Vagina (tissue), 2 donors: ENCODE measurements around the gene ZNF597.

Experiments
- POLR2A ChIP-seq, 2 donors: fragments of 450-650 bp; IDR thresholded peaks; one replicate each; pipeline ENCODE4 v1.6.1; 2017; ENCODE audit warnings: antibody characterized with exemption in 2 of 2, mild to moderate bottlenecking in 2 of 2, moderate library complexity in 2 of 2
- TF ChIP-seq, protein P1 (sequence below), 3 experiments: fragments of 450-650 bp in 2 of 3; fragments of 200-600 bp in 1 of 3; sonication (generic) in 1 of 3; IDR thresholded peaks; one replicate each; pipeline ENCODE4 v1.5.1; 2017 to 2019; ENCODE audit warnings: antibody characterized with exemption in 3 of 3, mild to moderate bottlenecking in 2 of 3, moderate library complexity in 2 of 3

GRCh38 chr16:3388325-3388724 is 55.0 kb downstream of the ZNF597 start:
- TF ChIP-seq POLR2A (IDR thresholded peaks at IDR 0.05), result no peak
- TF ChIP-seq, protein P1, sequence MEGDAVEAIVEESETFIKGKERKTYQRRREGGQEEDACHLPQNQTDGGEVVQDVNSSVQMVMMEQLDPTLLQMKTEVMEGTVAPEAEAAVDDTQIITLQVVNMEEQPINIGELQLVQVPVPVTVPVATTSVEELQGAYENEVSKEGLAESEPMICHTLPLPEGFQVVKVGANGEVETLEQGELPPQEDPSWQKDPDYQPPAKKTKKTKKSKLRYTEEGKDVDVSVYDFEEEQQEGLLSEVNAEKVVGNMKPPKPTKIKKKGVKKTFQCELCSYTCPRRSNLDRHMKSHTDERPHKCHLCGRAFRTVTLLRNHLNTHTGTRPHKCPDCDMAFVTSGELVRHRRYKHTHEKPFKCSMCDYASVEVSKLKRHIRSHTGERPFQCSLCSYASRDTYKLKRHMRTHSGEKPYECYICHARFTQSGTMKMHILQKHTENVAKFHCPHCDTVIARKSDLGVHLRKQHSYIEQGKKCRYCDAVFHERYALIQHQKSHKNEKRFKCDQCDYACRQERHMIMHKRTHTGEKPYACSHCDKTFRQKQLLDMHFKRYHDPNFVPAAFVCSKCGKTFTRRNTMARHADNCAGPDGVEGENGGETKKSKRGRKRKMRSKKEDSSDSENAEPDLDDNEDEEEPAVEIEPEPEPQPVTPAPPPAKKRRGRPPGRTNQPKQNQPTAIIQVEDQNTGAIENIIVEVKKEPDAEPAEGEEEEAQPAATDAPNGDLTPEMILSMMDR (IDR thresholded peaks at IDR 0.05), result no peak
